Activated gamma-delta T cell treated with anti-CD3 and anti-CD28 coated beads, Interleukin-2, amount 50 U/mL, for 16 hours (primary cell): ENCODE measurements around the gene ADCYAP1R1.
"Not testable (repeated sequence)": the region's sequence is repeated elsewhere in the genome, so short reads cannot be mapped to it uniquely, and the experiment has no call there.

ENCODE experiments used
- DNase-seq: peaks from one replicate; pipeline ENCODE4 v3.0.0-alpha.2; 2020; ENCODE audit warnings: low read depth

ADCYAP1R1 gene

GRCh38 chr7:31137234-31137633, 85.1 kb downstream of the ADCYAP1R1 start:
- DNase-seq = no peak

- no peak for DNase-seq
Measured at GRCh38 chr7:31145339-31145738, 93.2 kb downstream of the ADCYAP1R1 start.

- DNase-seq = no peak
Measured at GRCh38 chr7:31146030-31146429, 93.9 kb downstream of the ADCYAP1R1 start.

- DNase-seq = no peak
Measured at GRCh38 chr7:31146538-31146937, 94.4 kb downstream of the ADCYAP1R1 start.

- no peak for DNase-seq
Measured at GRCh38 chr7:31151849-31152248, 99.7 kb downstream of the ADCYAP1R1 start.

GRCh38 chr7:31153318-31153717, 101.2 kb downstream of the ADCYAP1R1 start:
- not testable (repeated sequence) for DNase-seq

- DNase-seq = no peak
Measured at GRCh38 chr7:31160941-31161340, 108.8 kb downstream of the ADCYAP1R1 start.
